Epidermal melanocyte (primary cell): ENCODE data around the gene BEST3.
"Not testable (repeated sequence)": the region's sequence is repeated elsewhere in the genome, so short reads cannot be mapped to it uniquely, and the experiment has no call there.

Experiments
- DNase-seq: peaks from one replicate; pipeline ENCODE4 v3.0.0; 2011; ENCODE audit warnings: low spot score; ENCODE audit not compliant: insufficient read length

The BEST3 gene

GRCh38 chr12:69688021-69688420, 11.1 kb downstream of the BEST3 start:
- DNase-seq: no peak

- no peak for DNase-seq
These were observed 11.7 kb downstream of the BEST3 start for GRCh38 chr12:69687390-69687789.

GRCh38 chr12:69686731-69687130, 12.4 kb downstream of the BEST3 start:
- DNase-seq: no peak

- no peak for DNase-seq
These were observed 13.3 kb downstream of the BEST3 start for GRCh38 chr12:69685810-69686209.

- DNase-seq: no peak
These were observed 14.6 kb downstream of the BEST3 start for GRCh38 chr12:69684466-69684865.

- DNase-seq: no peak
These were observed 16.9 kb downstream of the BEST3 start for GRCh38 chr12:69682110-69682755.

- DNase-seq: no peak
These were observed 20.0 kb downstream of the BEST3 start for GRCh38 chr12:69679119-69679518.

GRCh38 chr12:69676257-69677012, 22.7 kb downstream of the BEST3 start:
- DNase-seq: no peak

- no peak for DNase-seq
These were observed 26.9 kb downstream of the BEST3 start for GRCh38 chr12:69672195-69672594.

GRCh38 chr12:69671597-69671996, 27.5 kb downstream of the BEST3 start:
- no peak for DNase-seq

GRCh38 chr12:69666798-69667197, 32.3 kb downstream of the BEST3 start:
- DNase-seq: no peak

GRCh38 chr12:69664930-69665377, 34.1 kb downstream of the BEST3 start:
- DNase-seq: not testable (repeated sequence)

- DNase-seq: no peak
These were observed 35.4 kb downstream of the BEST3 start for GRCh38 chr12:69663726-69664125.

GRCh38 chr12:69662764-69663163, 36.3 kb downstream of the BEST3 start:
- DNase-seq: peak; percentile 38

GRCh38 chr12:69661386-69661785, 37.7 kb downstream of the BEST3 start:
- no peak for DNase-seq

GRCh38 chr12:69660164-69660863, 38.8 kb downstream of the BEST3 start:
- DNase-seq: no peak

GRCh38 chr12:69658203-69658602, 40.9 kb downstream of the BEST3 start:
- DNase-seq: no peak

GRCh38 chr12:69657376-69658137, 41.5 kb downstream of the BEST3 start:
- no peak for DNase-seq

GRCh38 chr12:69655616-69656340, 43.3 kb downstream of the BEST3 start:
- no peak for DNase-seq

- no peak for DNase-seq
These were observed 45.4 kb downstream of the BEST3 start for GRCh38 chr12:69653703-69654102.

GRCh38 chr12:69651922-69652321, 47.2 kb downstream of the BEST3 start:
- no peak for DNase-seq
